Thyroid gland (tissue), 4 donors: Measurements from ENCODE around the gene DPP6.

Experiments used
- POLR2A ChIP-seq, 2 donors: fragments of 450-650 bp; IDR thresholded peaks; one replicate each; pipeline ENCODE4 v1.6.1; 2017; ENCODE audit warnings: antibody characterized with exemption in 2 of 2, mild to moderate bottlenecking in 2 of 2, moderate library complexity in 1 of 2
- TF ChIP-seq, protein P1 (sequence below), 6 experiments: fragments of 200-600 bp in 3 of 6; fragments of 450-650 bp in 3 of 6; sonication (generic) in 3 of 6; IDR thresholded peaks; one replicate each; pipeline ENCODE4 v1.5.1; 2016 to 2019; ENCODE audit warnings: antibody characterized with exemption in 6 of 6, mild to moderate bottlenecking in 2 of 6, inconsistent platforms in 1 of 6, moderate library complexity in 1 of 6

DNA sequence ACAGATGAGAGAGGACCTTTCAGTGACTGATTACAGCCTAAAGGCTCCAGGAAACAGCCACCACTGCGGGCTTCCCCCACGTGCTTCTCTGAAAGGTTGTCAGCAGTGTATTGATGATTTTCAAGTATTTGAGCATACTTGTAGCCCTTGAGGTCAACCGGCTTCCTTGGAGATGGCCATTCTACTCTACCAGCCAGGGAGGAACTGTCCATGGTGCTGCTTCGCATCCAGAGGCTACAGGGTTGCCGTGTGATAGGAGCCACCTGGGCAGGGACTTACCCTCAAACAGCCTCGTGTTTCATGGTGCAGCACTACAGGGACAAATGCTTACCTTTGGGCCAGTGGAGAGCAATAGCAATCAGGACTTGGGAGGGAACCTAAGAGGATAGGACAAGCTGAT lies 179.5 kb downstream of the DPP6 start:
- TF ChIP-seq, protein P1, sequence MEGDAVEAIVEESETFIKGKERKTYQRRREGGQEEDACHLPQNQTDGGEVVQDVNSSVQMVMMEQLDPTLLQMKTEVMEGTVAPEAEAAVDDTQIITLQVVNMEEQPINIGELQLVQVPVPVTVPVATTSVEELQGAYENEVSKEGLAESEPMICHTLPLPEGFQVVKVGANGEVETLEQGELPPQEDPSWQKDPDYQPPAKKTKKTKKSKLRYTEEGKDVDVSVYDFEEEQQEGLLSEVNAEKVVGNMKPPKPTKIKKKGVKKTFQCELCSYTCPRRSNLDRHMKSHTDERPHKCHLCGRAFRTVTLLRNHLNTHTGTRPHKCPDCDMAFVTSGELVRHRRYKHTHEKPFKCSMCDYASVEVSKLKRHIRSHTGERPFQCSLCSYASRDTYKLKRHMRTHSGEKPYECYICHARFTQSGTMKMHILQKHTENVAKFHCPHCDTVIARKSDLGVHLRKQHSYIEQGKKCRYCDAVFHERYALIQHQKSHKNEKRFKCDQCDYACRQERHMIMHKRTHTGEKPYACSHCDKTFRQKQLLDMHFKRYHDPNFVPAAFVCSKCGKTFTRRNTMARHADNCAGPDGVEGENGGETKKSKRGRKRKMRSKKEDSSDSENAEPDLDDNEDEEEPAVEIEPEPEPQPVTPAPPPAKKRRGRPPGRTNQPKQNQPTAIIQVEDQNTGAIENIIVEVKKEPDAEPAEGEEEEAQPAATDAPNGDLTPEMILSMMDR (IDR thresholded peaks at IDR 0.05) = no peak
- no peak for TF ChIP-seq POLR2A (IDR thresholded peaks at IDR 0.05)
